B cell (primary cell): ENCODE results near the gene DGKZ.

Experiments used
- CTCF ChIP-seq: fragments of 200-600 bp; IDR thresholded peaks from one replicate; pipeline ENCODE4 v1.8.0; 2022; ENCODE audit warnings: antibody characterized with exemption, mild to moderate bottlenecking
- EZH2 ChIP-seq: IDR thresholded peaks from 2 replicates; pipeline ENCODE4 v1.6.1; 2012; ENCODE audit warnings: borderline replicate concordance, low read depth, mild to moderate bottlenecking, moderate library complexity, low read length; ENCODE audit not compliant: insufficient read depth, poor library complexity, severe bottlenecking

- no peak for TF ChIP-seq CTCF
- no peak for TF ChIP-seq EZH2
Measured at GRCh38 chr11:46418751-46419150, 71.5 kb downstream of the DGKZ start.
